A673 (cell line): Measurements from ENCODE around the gene PFKFB2. TPM values are rescaled to one million over a fixed set of nuclear protein-coding genes. Genes with fewer than 3 reads are reported as not detected.

Experiments used
- BruUV-seq: library from RNA; stranded (reverse); fragments of 400-500 nt; replicated peaks from 2 replicates; lab custom pipeline; 2021; lab: Mats Ljungman, UMichigan
- CTCF ChIA-PET: fragments of 300-600 bp; sonication (Branson Sonifier 250); formaldehyde crosslinking; loops from one replicate; lab custom pipeline; 2022; ENCODE audit warnings: antibody characterized with exemption; lab: Charles Lee
- POLR2A ChIA-PET: fragments of 300-600 bp; sonication (Branson Sonifier 250); formaldehyde crosslinking; loops from one replicate; lab custom pipeline; 2022; ENCODE audit warnings: antibody characterized with exemption; ENCODE audit not compliant: low non-redundant PET; lab: Charles Lee
- DNase-seq: peaks from one replicate; pipeline ENCODE4 v3.0.0-alpha.2; 2015; ENCODE audit warnings: low spot score
- H3K27ac ChIP-seq: fragments of 200-600 bp; sonication (generic); 2 replicates; pipeline ENCODE4 v1.5.1; 2016; ENCODE audit warnings: mixed run types, low read depth, mild to moderate bottlenecking, mixed read lengths, antibody characterized with exemption, low read length; ENCODE audit not compliant: poor library complexity, severe bottlenecking
- H3K27me3 ChIP-seq: fragments of 200-600 bp; sonication (generic); replicated peaks from 2 replicates; pipeline ENCODE4 v1.6.1; 2017; ENCODE audit warnings: mixed run types, low read depth, mild to moderate bottlenecking, mixed read lengths, antibody characterized with exemption, low read length; ENCODE audit not compliant: insufficient read depth, poor library complexity
- H3K36me3 ChIP-seq: fragments of 200-600 bp; sonication (generic); 2 replicates; pipeline ENCODE4 v1.6.1; 2016; ENCODE audit warnings: mixed run types, mild to moderate bottlenecking, mixed read lengths, antibody characterized with exemption, low read length; ENCODE audit not compliant: insufficient read depth, poor library complexity, severe bottlenecking
- H3K4me1 ChIP-seq: fragments of 200-600 bp; sonication (generic); 2 replicates; pipeline ENCODE4 v1.6.1; 2017; ENCODE audit warnings: mixed run types, mild to moderate bottlenecking, mixed read lengths, antibody characterized with exemption, low read length; ENCODE audit not compliant: insufficient read depth, poor library complexity, severe bottlenecking
- H3K4me3 ChIP-seq: fragments of 200-600 bp; sonication (generic); 2 replicates; pipeline ENCODE4 v1.5.1; 2016; ENCODE audit warnings: low read depth, mixed run types, mild to moderate bottlenecking, mixed read lengths, low read length; ENCODE audit not compliant: poor library complexity, severe bottlenecking
- H3K9me3 ChIP-seq: fragments of 200-600 bp; sonication (generic); 2 replicates; pipeline ENCODE4 v1.6.1; 2016; ENCODE audit warnings: mixed run types, low read depth, mild to moderate bottlenecking, mixed read lengths, antibody characterized with exemption, low read length; ENCODE audit not compliant: poor library complexity, severe bottlenecking
- EZH2 ChIP-seq: fragments of 200-600 bp; sonication (generic); IDR thresholded peaks from 2 replicates; pipeline ENCODE4 v1.6.1; 2017; ENCODE audit warnings: borderline replicate concordance, low read depth, mild to moderate bottlenecking, mixed read lengths, antibody characterized with exemption, low read length; ENCODE audit not compliant: poor library complexity, severe bottlenecking
- intact Hi-C: fragments of 100-400 bp; cut with micrococcal nuclease; formaldehyde crosslinking; loops from one replicate; pipeline ENCODE4 v1.10.0; 2022; ENCODE audit not compliant: unreplicated experiment
- total RNA-seq: library from RNA; stranded (reverse); gene quantifications from 2 replicates; pipeline ENCODE4 v1.2.3, GENCODE V29; 2021
- TF ChIP-seq, protein P1 (sequence below): fragments of 300-800, 200-600 bp; sonication (generic); conservative IDR thresholded peaks from 2 replicates; pipeline ENCODE4 v1.5.1; 2017; ENCODE audit warnings: low read depth, mild to moderate bottlenecking, antibody characterized with exemption, low read length, moderate library complexity, mixed read lengths

PFKFB2 gene
- total RNA-seq, 1 experiment from 2014 or later, result 7.6 TPM

DNA sequence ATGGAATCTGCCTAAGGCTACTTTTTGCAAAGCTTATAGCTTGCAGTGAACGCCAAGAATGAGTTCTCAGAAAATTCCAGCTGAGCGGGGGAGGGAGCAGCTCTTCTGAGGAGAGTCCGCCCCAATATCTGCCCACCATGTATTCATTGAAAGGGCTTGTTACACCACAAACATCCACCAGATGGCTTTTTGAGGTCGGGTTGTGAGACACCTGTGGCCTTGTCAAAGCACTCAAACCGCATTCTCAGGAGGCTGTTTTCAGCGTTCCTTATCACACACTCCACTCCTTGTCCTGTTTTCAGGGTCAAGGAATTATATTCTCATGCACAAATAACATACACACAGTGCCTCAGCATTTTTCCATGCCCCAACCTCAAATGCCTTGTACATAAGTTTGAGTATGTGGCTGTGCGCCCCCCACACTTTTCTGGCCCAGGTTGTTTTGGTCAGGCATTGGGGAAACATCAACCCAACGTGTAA lies 31.7 kb downstream of the PFKFB2 start:
- BruUV-seq, result no TSS peak
- Histone ChIP-seq H3K36me3 (no peaks in the 10 kb centered on the region), H3K27ac (no peak overlapping the region), H3K9me3 (no peaks in the 10 kb centered on the region), H3K27me3 (peaks cover 33% of the 10 kb centered on the region), H3K4me1 (no peaks in the 10 kb centered on the region), H3K4me3 (no peak overlapping the region)
- ChIA-PET CTCF (interaction anchor here (0.6 to 1.8 kb wide), 5 partner anchors 113 to 415 kb away, joined by 3 to 16 read pairs (median 3); no protein-coding TSS in a partner anchor), POLR2A (no interaction called here)
- no peak for TF ChIP-seq EZH2
- TF ChIP-seq, protein P1, sequence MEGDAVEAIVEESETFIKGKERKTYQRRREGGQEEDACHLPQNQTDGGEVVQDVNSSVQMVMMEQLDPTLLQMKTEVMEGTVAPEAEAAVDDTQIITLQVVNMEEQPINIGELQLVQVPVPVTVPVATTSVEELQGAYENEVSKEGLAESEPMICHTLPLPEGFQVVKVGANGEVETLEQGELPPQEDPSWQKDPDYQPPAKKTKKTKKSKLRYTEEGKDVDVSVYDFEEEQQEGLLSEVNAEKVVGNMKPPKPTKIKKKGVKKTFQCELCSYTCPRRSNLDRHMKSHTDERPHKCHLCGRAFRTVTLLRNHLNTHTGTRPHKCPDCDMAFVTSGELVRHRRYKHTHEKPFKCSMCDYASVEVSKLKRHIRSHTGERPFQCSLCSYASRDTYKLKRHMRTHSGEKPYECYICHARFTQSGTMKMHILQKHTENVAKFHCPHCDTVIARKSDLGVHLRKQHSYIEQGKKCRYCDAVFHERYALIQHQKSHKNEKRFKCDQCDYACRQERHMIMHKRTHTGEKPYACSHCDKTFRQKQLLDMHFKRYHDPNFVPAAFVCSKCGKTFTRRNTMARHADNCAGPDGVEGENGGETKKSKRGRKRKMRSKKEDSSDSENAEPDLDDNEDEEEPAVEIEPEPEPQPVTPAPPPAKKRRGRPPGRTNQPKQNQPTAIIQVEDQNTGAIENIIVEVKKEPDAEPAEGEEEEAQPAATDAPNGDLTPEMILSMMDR, result peak; percentile 63
- intact Hi-C loops, result loop anchor here (1.0 kb wide), 2 partner anchors 321 to 415 kb away; no protein-coding TSS in a partner anchor
- peak; percentile 72 for DNase-seq

GRCh38 chr1:207085887-207086286 lies 32.8 kb downstream of the PFKFB2 start:
- Histone ChIP-seq H3K4me3 (no peak overlapping the region), H3K4me1 (no peaks in the 10 kb centered on the region), H3K9me3 (no peaks in the 10 kb centered on the region), H3K36me3 (no peaks in the 10 kb centered on the region), H3K27me3 (peaks cover 40% of the 10 kb centered on the region), H3K27ac (no peak overlapping the region)
- BruUV-seq, result no TSS peak
- intact Hi-C loops, result no loop called here
- ChIA-PET POLR2A (no interaction called here), CTCF (interaction anchor here (1.8 kb wide), 1 partner anchor 319 kb away, joined by 16 read pairs; no protein-coding TSS in a partner anchor)
- TF ChIP-seq EZH2, result no peak
- TF ChIP-seq, protein P1, result no peak
- DNase-seq, result no peak

DNA sequence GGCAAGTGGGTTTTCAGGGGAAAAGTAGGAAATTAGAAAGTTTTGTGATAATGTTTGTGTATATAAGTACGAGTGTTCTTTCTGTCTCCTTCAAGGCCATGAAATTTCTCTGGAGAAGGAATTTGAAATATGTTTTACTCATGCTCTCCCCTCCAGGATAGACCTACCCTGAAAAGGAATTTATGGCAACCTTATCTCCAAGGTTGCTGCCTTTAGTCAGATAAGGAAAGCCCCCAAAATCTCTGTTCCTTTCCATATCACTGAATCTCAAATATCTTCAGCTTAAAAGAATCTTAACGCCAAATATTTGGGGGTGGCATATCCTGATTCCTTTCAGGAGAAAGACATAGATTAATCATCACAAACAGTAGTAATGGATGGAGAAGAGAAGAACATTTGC lies 35.1 kb downstream of the PFKFB2 start:
- BruUV-seq, result no TSS peak
- Histone ChIP-seq H3K4me1 (no peaks in the 10 kb centered on the region), H3K4me3 (no peak overlapping the region), H3K27me3 (peaks cover 32% of the 10 kb centered on the region), H3K9me3 (no peaks in the 10 kb centered on the region), H3K27ac (no peak overlapping the region), H3K36me3 (no peaks in the 10 kb centered on the region)
- DNase-seq, result no peak
- ChIA-PET CTCF (no interaction called here), POLR2A (no interaction called here)
- no peak for TF ChIP-seq EZH2
- TF ChIP-seq, protein P1, result no peak
- intact Hi-C loops, result no loop called here
